GM23338 (cell line): ENCODE measurements around the gene DOP1A. TPM values are rescaled to one million over a fixed set of nuclear protein-coding genes. Genes with fewer than 3 reads are reported as not detected.
"Not testable (repeated sequence)": the region's sequence is repeated elsewhere in the genome, so short reads cannot be mapped to it uniquely, and the experiment has no call there.

Source experiments
- ATAC-seq: fragments of 200-7000 bp; cut with Tn5 transposase; 3 replicates; pipeline ENCODE4 v1.9.1; 2020
- DNase-seq: peaks from one replicate; pipeline ENCODE4 v3.0.0-alpha.2; 2015; ENCODE audit warnings: low spot score
- H2AFZ ChIP-seq: fragments of 200-600 bp; sonication (generic); 2 replicates; pipeline ENCODE4 v1.8.0; 2016; ENCODE audit warnings: antibody characterized with exemption, mild to moderate bottlenecking, moderate library complexity
- H3F3A ChIP-seq: fragments of 200-600 bp; sonication (generic); replicated peaks from 2 replicates; pipeline ENCODE4 v1.8.0; 2017; ENCODE audit warnings: antibody characterized with exemption, mixed run types, low read depth
- H3K27ac ChIP-seq: fragments of 200-600 bp; sonication (generic); 2 replicates; pipeline ENCODE4 v1.6.1; 2016; ENCODE audit warnings: low read depth
- H3K27me3 ChIP-seq: fragments of 200-600 bp; sonication (generic); 2 replicates; pipeline ENCODE4 v1.8.0; 2016; ENCODE audit warnings: mild to moderate bottlenecking, mixed run types, moderate library complexity; ENCODE audit not compliant: insufficient read depth
- H3K36me3 ChIP-seq: fragments of 200-600 bp; sonication (generic); 2 replicates; pipeline ENCODE4 v1.8.0; 2016; ENCODE audit warnings: mild to moderate bottlenecking; ENCODE audit not compliant: insufficient read depth
- H3K4me1 ChIP-seq: fragments of 200-600 bp; sonication (generic); 2 replicates; pipeline ENCODE4 v1.8.0; 2016; ENCODE audit warnings: mild to moderate bottlenecking, moderate library complexity; ENCODE audit not compliant: insufficient read depth
- H3K4me2 ChIP-seq: fragments of 200-600 bp; sonication (generic); 2 replicates; pipeline ENCODE4 v1.7.1; 2017; ENCODE audit warnings: mixed run types
- H3K4me3 ChIP-seq: fragments of 200-600 bp; sonication (generic); 2 replicates; pipeline ENCODE4 v1.6.1; 2016; ENCODE audit warnings: mixed run types
- H3K79me2 ChIP-seq: fragments of 200-600 bp; sonication (generic); replicated peaks from 2 replicates; pipeline ENCODE4 v1.8.0; 2017; ENCODE audit warnings: mild to moderate bottlenecking; ENCODE audit not compliant: insufficient read depth
- H3K9me2 ChIP-seq: fragments of 200-600 bp; sonication (generic); 2 replicates; pipeline ENCODE4 v1.8.0; 2017; ENCODE audit not compliant: insufficient read depth
- H4K20me1 ChIP-seq: fragments of 200-600 bp; sonication (generic); replicated peaks from 2 replicates; pipeline ENCODE4 v1.8.0; 2017; ENCODE audit warnings: mild to moderate bottlenecking; ENCODE audit not compliant: insufficient read depth
- H3K27ac Mint-ChIP-seq: 2 replicates; pipeline ENCODE4 v1.8.0; 2020; ENCODE audit warnings: inconsistent platforms, mild to moderate bottlenecking, moderate library complexity, mixed read lengths
- H3K27me3 Mint-ChIP-seq: 3 replicates; pipeline ENCODE4 v1.8.0; 2022; ENCODE audit warnings: low read depth, mild to moderate bottlenecking, moderate library complexity, mixed read lengths, inconsistent platforms; ENCODE audit not compliant: insufficient read depth, poor library complexity
- H3K36me3 Mint-ChIP-seq: 3 replicates; pipeline ENCODE4 v1.8.0; 2021; ENCODE audit warnings: low read depth, mild to moderate bottlenecking, inconsistent platforms, moderate library complexity, mixed read lengths
- H3K4me1 Mint-ChIP-seq: 3 replicates; pipeline ENCODE4 v1.8.0; 2020; ENCODE audit warnings: mild to moderate bottlenecking, inconsistent platforms, mixed read lengths
- H3K4me3 Mint-ChIP-seq: 3 replicates; pipeline ENCODE4 v1.8.0; 2021; ENCODE audit warnings: moderate library complexity, mild to moderate bottlenecking, inconsistent platforms, mixed read lengths
- H3K9me3 Mint-ChIP-seq: 3 replicates; pipeline ENCODE4 v1.8.0; 2020; ENCODE audit warnings: moderate library complexity, mild to moderate bottlenecking, inconsistent platforms, mixed read lengths
- CREB1 ChIP-seq: fragments of 250-450 bp; sonication (Bioruptor Pico); IDR thresholded peaks from 2 replicates; pipeline ENCODE4 v1.5.0; 2020; ENCODE audit warnings: low read depth, mild to moderate bottlenecking, moderate library complexity
- ETS1 ChIP-seq: IDR thresholded peaks from 2 replicates; pipeline ENCODE4 v1.6.1; 2016; ENCODE audit warnings: antibody characterized with exemption
- EZH2 ChIP-seq: fragments of 200-600 bp; sonication (generic); IDR thresholded peaks from one replicate; pipeline ENCODE4 v1.8.0; 2017; ENCODE audit warnings: antibody characterized with exemption, mild to moderate bottlenecking, low read depth; ENCODE audit not compliant: unreplicated experiment
- EZH2phosphoT487 ChIP-seq: fragments of 200-600 bp; sonication (generic); IDR thresholded peaks from one replicate; pipeline ENCODE4 v1.8.1; 2018; ENCODE audit warnings: antibody characterized with exemption; ENCODE audit not compliant: unreplicated experiment
- JUNB ChIP-seq: IDR thresholded peaks from one replicate; pipeline ENCODE4 v1.6.1; 2016; ENCODE audit warnings: antibody characterized with exemption; ENCODE audit not compliant: unreplicated experiment
- POLR2AphosphoS5 ChIP-seq: IDR thresholded peaks from 2 replicates; pipeline ENCODE4 v1.6.1; 2016; ENCODE audit warnings: antibody characterized with exemption, low read depth
- REST ChIP-seq: IDR thresholded peaks from one replicate; pipeline ENCODE4 v1.6.1; 2018; ENCODE audit warnings: antibody characterized with exemption; ENCODE audit not compliant: unreplicated experiment
- ZNF331 ChIP-seq: fragments of 250-450 bp; sonication (Bioruptor Pico); IDR thresholded peaks from 2 replicates; pipeline ENCODE4 v1.5.0; 2020; ENCODE audit warnings: low read depth, mild to moderate bottlenecking, moderate library complexity
- ZNF462 ChIP-seq: fragments of 250-450 bp; sonication (Bioruptor Pico); IDR thresholded peaks from 2 replicates; pipeline ENCODE4 v1.5.0; 2020; ENCODE audit warnings: mild to moderate bottlenecking, moderate library complexity
- polyA plus RNA-seq: library from polyadenylated mRNA; unstranded; fragments of >200 nt; fragmentation: Nextera tagmentation; extraction: Ambion mirVana; gene quantifications from 2 replicates; pipeline ENCODE4 v1.2.1, GENCODE V29; 2016
- total RNA-seq: library from RNA; depleted of rRNA; stranded (reverse); fragments of >200 nt; shearing (Covaris generic); gene quantifications from 2 replicates; pipeline ENCODE4 v1.2.3, GENCODE V29; 2014

DOP1A gene
- total and polyA plus RNA-seq, 2 experiments from 2014 or later = 3.9 to 18.6 TPM

- TF ChIP-seq ZNF462 (CRISPR knock-in tag) (no peak), EZH2 (no peak), ZNF331 (CRISPR knock-in tag) (no peak)
Observed at GRCh38 chr6:83190626-83191025, 123.2 kb downstream of the DOP1A start (continued).

- not testable (repeated sequence) for H3K9me2 ChIP-seq, H3K4me1 ChIP-seq, H3K9me3 Mint-ChIP-seq, H3K27me3 ChIP-seq, H3F3A ChIP-seq, H2AFZ ChIP-seq, H3K27ac Mint-ChIP-seq, ATAC-seq, DNase-seq, H3K27ac ChIP-seq
- Histone ChIP-seq H3K4me3 (peak overlapping the region; percentile 96), H3K4me2 (peak overlapping the region; percentile 90), H4K20me1 (peaks cover 21% of the 10 kb centered on the region), H3K36me3 (peaks cover 32% of the 10 kb centered on the region), H3K79me2 (peaks cover 47% of the 10 kb centered on the region)
- Mint-ChIP-seq H3K4me3 (peak overlapping the region; percentile 98), H3K27me3 (peaks cover 10% of the 10 kb centered on the region), H3K4me1 (peaks cover 16% of the 10 kb centered on the region; the same call in 2 of the 3 replicates), H3K36me3 (peaks cover 21% of the 10 kb centered on the region)
Observed at GRCh38 chr6:83191974-83192373, 124.5 kb downstream of the DOP1A start.

GRCh38 chr6:83192456-83192855, 125.0 kb downstream of the DOP1A start:
- no peaks in the 10 kb centered on the region for H3F3A ChIP-seq
- H3K4me1 Mint-ChIP-seq = peaks cover 16% of the 10 kb centered on the region; the same call in 2 of the 3 replicates
- DNase-seq (no peak), ATAC-seq (no peak)
- H3K4me3 Mint-ChIP-seq = peak overlapping the region; percentile 98
- peak overlapping the region; percentile 96 for H3K4me3 ChIP-seq
- peak overlapping the region; percentile 90 for H3K4me2 ChIP-seq
- peak overlapping the region; percentile 96 for H2AFZ ChIP-seq
- no peaks in the 10 kb centered on the region for H3K9me3 Mint-ChIP-seq
- H3K9me2 ChIP-seq = no peaks in the 10 kb centered on the region
- H3K27me3 Mint-ChIP-seq = peaks cover 10% of the 10 kb centered on the region
- peaks cover 44% of the 10 kb centered on the region for H3K79me2 ChIP-seq
- H3K27me3 ChIP-seq = no peaks in the 10 kb centered on the region
- H4K20me1 ChIP-seq = peaks cover 21% of the 10 kb centered on the region
- H3K27ac ChIP-seq = 0 out of 2 replicates have a peak overlapping the region, but pooled peaks have one; percentile 79
- peaks cover 21% of the 10 kb centered on the region for H3K36me3 Mint-ChIP-seq
- H3K27ac Mint-ChIP-seq = no peak overlapping the region; the same call in 1 of the 2 replicates
- peaks cover 27% of the 10 kb centered on the region for H3K36me3 ChIP-seq
- H3K4me1 ChIP-seq = peaks cover 4% of the 10 kb centered on the region
- TF ChIP-seq JUNB (no peak), EZH2phosphoT487 (no peak), EZH2 (no peak), POLR2AphosphoS5 (no peak), CREB1 (CRISPR knock-in tag) (no peak), REST (no peak), ETS1 (no peak)
